Adrenal gland (tissue), 5 donors: ENCODE results near the gene RASGRF2.

Source experiments
- CTCF ChIP-seq, 6 experiments: fragments of 450-650 bp in 4 of 6; fragments of 200-600 bp in 2 of 6; sonication (generic) in 1 of 6; IDR thresholded peaks; 1 replicate in 5 of 6; 2 replicates in 1 of 6; pipeline versions ENCODE4 v1.5.1 to v1.8.0; 2016 to 2021; ENCODE audit warnings: antibody characterized with exemption in 6 of 6, mild to moderate bottlenecking in 2 of 6, moderate library complexity in 1 of 6
- POLR2A ChIP-seq, 2 donors: fragments of 450-650 bp; IDR thresholded peaks; one replicate each; pipeline ENCODE4 v1.6.1; 2017; ENCODE audit warnings: antibody characterized with exemption in 2 of 2, mild to moderate bottlenecking in 2 of 2, moderate library complexity in 1 of 2
- donor health status: DM: no; HTN: no; CAD: no.

- TF ChIP-seq CTCF (IDR thresholded peaks at IDR 0.05) (no peak), POLR2A (IDR thresholded peaks at IDR 0.05) (no peak)
These were observed 133.5 kb downstream of the RASGRF2 start for GRCh38 chr5:81093536-81094196.
